ENCODE results near the gene RHOBTB3.

RHOBTB3 gene

GRCh38 chr5:95725071-95725820, 5.9 kb upstream of the RHOBTB3 start:
- peak; percentile 40; the same call in 1 of the 2 replicates for TF ChIP-seq SPI1 (IDR thresholded peaks at IDR 0.05; ENCODE audit: borderline replicate concordance, low read depth)
- TF ChIP-seq REST (IDR thresholded peaks at IDR 0.05; ENCODE audit: insufficient replicate concordance, low read depth) = no peak
- no peak for DNase-seq (ENCODE audit: low read depth in 1 of 2, low spot score in 1 of 2)
- no peak overlapping the region for H3K4me3 ChIP-seq (replicated peaks; ENCODE audit: insufficient read depth, low read length)
- H3K27ac ChIP-seq (replicated peaks) = no peak overlapping the region
- no peaks in the 10 kb centered on the region for H3K27me3 ChIP-seq (ENCODE audit: insufficient read depth, poor library complexity, severe bottlenecking)

GRCh38 chr5:95725937-95726810, 5.0 kb upstream of the RHOBTB3 start:
- no peak for TF ChIP-seq POLR2AphosphoS5 (IDR thresholded peaks at IDR 0.05; ENCODE audit: low read depth)
- no peak for TF ChIP-seq REST (IDR thresholded peaks at IDR 0.05; ENCODE audit: insufficient replicate concordance, low read depth)
- no peak for TF ChIP-seq CTCF (IDR thresholded peaks at IDR 0.05; ENCODE audit: insufficient read depth, low read length)
- no peak overlapping the region for H3K27ac ChIP-seq (replicated peaks)
- DNase-seq (ENCODE audit: low read depth in 1 of 2, low spot score in 1 of 2) = no peak
- H3K4me3 ChIP-seq (replicated peaks; ENCODE audit: insufficient read depth, low read length) = no peak overlapping the region
- H3K27me3 ChIP-seq (ENCODE audit: insufficient read depth, poor library complexity, severe bottlenecking) = no peaks in the 10 kb centered on the region

- DNase-seq (ENCODE audit: low read depth in 1 of 2, low spot score in 1 of 2) = no peak
- no peaks in the 10 kb centered on the region for H3K27me3 ChIP-seq (ENCODE audit: insufficient read depth, poor library complexity, severe bottlenecking)
- no peak for TF ChIP-seq SPI1 (IDR thresholded peaks at IDR 0.05; ENCODE audit: borderline replicate concordance, low read depth)
- no peak for TF ChIP-seq POLR2AphosphoS5 (IDR thresholded peaks at IDR 0.05; ENCODE audit: low read depth)
- TF ChIP-seq CTCF (IDR thresholded peaks at IDR 0.05; ENCODE audit: insufficient read depth, low read length) = no peak
- no peak for TF ChIP-seq REST (IDR thresholded peaks at IDR 0.05; ENCODE audit: insufficient replicate concordance, low read depth)
- H3K27ac ChIP-seq (replicated peaks) = no peak overlapping the region; the same call in 1 of the 2 replicates
- H3K4me3 ChIP-seq (replicated peaks; ENCODE audit: insufficient read depth, low read length) = no peak overlapping the region
Measured at GRCh38 chr5:95726811-95727763, 4.0 kb upstream of the RHOBTB3 start.
